ENCODE data around the gene ALLC.

Gene ALLC

DNA sequence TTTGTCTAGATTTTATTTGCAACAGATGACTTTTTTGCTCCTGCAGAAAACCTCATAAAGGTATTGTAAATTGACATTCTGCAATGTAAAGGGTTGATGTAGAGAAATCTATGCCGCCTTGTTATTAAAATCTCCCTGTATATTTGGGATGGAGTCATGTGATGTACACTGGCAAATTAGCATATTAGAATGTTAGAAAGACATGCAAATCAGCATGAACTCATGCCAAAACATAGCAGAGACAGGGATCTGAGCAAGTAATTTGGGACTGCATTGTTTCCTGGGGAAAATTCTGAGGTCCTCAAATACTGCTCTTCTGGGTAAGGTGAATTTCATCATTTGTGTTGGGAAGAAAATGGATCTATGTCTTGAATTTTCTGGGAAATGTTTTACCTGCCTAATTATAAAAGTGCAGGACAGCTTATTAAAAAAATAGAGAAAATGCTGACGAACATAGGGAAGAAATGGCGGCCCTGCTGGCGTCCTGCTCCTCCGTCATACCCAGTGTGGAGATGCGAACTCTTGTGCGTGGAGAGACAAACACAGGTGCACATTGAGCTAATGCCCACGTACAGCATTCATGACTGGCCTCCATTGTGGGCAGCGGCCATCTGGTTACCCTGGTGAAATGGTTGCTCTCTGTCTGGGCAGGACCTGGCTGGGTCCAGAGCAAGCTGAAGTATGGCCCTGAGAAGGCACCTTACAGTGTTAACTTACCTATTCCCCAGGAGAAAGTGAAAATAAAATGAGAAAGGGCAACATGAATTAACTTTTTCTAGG lies 16.3 kb downstream of the ALLC start:
- H3K4me3 ChIP-seq (ENCODE audit: low read depth in 1 of 5, low read length in 5 of 5): no peak overlapping the region
- H3K9ac ChIP-seq (ENCODE audit: low read length in 5 of 5): no peak overlapping the region
- H3K27me3 ChIP-seq (ENCODE audit: control insufficient read depth in 5 of 5, insufficient read depth in 4 of 5, low read length in 5 of 5): peaks cover 0 to 10% (median 4%) of the 10 kb centered on the region in 5 donors
- no peaks in the 10 kb centered on the region for H3K9me3 ChIP-seq (ENCODE audit: control insufficient read depth in 5 of 5, low read length in 5 of 5)
- H3K4me1 ChIP-seq (ENCODE audit: control insufficient read depth in 5 of 5, insufficient read depth in 5 of 5, low read length in 5 of 5): no peaks in the 10 kb centered on the region
- H3K27ac ChIP-seq (ENCODE audit: low read depth, low read length): no peak overlapping the region
- H3K36me3 ChIP-seq (ENCODE audit: control insufficient read depth in 5 of 5, insufficient read depth in 5 of 5, low read length in 5 of 5): no peaks in the 10 kb centered on the region

DNA sequence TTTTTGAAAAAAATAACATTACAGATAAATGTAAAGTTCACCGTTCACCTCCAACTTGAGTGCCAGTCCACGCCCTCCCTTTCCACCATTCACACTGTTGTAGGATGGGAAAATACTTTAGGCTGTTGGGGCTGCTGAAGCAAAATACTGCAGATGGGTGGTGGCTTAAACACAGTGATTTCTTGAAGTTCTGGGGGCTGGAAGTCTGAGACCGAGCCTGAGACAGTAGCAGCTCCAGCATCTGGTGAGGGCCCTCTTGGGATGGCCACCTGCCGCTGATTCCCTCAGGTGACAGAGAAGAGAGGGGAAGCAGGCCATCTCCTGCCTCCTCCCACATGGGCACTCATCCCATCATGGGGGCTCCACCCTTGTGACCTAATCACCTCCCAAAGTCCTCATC lies 17.7 kb downstream of the ALLC start:
- Histone ChIP-seq H3K36me3 (ENCODE audit: control insufficient read depth in 5 of 5, insufficient read depth in 5 of 5, low read length in 5 of 5) (no peaks in the 10 kb centered on the region), H3K27me3 (ENCODE audit: control insufficient read depth in 5 of 5, insufficient read depth in 4 of 5, low read length in 5 of 5) (peaks cover 0 to 8% (median 4%) of the 10 kb centered on the region in 5 donors), H3K27ac (ENCODE audit: low read depth, low read length) (no peak overlapping the region), H3K9me3 (ENCODE audit: control insufficient read depth in 5 of 5, low read length in 5 of 5) (no peaks in the 10 kb centered on the region), H3K4me1 (ENCODE audit: control insufficient read depth in 5 of 5, insufficient read depth in 5 of 5, low read length in 5 of 5) (no peaks in the 10 kb centered on the region), H3K4me3 (ENCODE audit: low read depth in 1 of 5, low read length in 5 of 5) (no peak overlapping the region), H3K9ac (ENCODE audit: low read length in 5 of 5) (no peak overlapping the region)

DNA sequence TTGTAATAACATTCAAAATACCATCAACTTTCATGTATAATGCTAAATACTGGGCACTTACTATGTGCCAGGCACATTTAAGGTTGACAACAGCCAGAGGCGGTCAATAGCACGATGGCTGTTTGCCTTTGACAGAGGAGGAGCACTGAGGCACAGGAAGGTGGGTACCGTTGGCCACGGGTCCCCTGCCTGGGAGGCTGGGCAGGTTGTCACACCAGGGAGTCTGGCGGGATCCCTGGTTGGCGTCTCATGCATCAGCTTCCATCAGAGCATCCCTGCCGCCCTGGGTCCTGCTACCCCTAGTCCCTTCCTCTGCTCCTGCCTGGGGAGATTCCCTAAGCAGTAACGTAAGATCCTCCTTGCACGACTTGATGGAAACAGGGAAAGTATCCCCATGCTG lies 19.4 kb downstream of the ALLC start:
- no peak overlapping the region for H3K9ac ChIP-seq (ENCODE audit: low read length in 5 of 5)
- H3K4me1 ChIP-seq (ENCODE audit: control insufficient read depth in 5 of 5, insufficient read depth in 5 of 5, low read length in 5 of 5): no peaks in the 10 kb centered on the region
- H3K9me3 ChIP-seq (ENCODE audit: control insufficient read depth in 5 of 5, low read length in 5 of 5): no peaks in the 10 kb centered on the region
- no peak overlapping the region for H3K27ac ChIP-seq (ENCODE audit: low read depth, low read length)
- H3K36me3 ChIP-seq (ENCODE audit: control insufficient read depth in 5 of 5, insufficient read depth in 5 of 5, low read length in 5 of 5): no peaks in the 10 kb centered on the region
- peaks cover 0 to 8% (median 4%) of the 10 kb centered on the region in 5 donors for H3K27me3 ChIP-seq (ENCODE audit: control insufficient read depth in 5 of 5, insufficient read depth in 4 of 5, low read length in 5 of 5)
- no peak overlapping the region for H3K4me3 ChIP-seq (ENCODE audit: low read depth in 1 of 5, low read length in 5 of 5)

DNA sequence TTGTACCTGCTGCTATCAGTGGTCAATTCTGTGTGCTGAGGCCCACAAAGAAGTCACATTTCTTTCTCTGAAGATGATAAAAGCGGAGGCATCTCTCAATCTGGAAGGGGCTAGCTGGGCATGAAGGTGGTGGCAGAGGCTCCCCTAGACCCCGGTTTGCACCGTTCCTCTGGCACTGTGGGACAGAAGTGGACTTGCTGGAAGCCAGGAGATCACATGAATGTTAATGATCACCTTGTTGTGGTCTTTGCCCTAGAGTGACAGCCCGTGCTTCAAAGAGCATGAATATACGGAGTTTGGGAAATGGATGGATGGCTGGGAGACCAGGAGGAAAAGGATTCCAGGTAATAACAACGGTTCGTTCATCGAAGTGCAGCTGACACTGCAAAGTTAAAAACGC lies 20.2 kb downstream of the ALLC start:
- Histone ChIP-seq H3K9me3 (ENCODE audit: control insufficient read depth in 5 of 5, low read length in 5 of 5) (no peaks in the 10 kb centered on the region), H3K36me3 (ENCODE audit: control insufficient read depth in 5 of 5, insufficient read depth in 5 of 5, low read length in 5 of 5) (no peaks in the 10 kb centered on the region), H3K4me3 (ENCODE audit: low read depth in 1 of 5, low read length in 5 of 5) (no peak overlapping the region), H3K27ac (ENCODE audit: low read depth, low read length) (no peak overlapping the region), H3K9ac (ENCODE audit: low read length in 5 of 5) (no peak overlapping the region), H3K4me1 (ENCODE audit: control insufficient read depth in 5 of 5, insufficient read depth in 5 of 5, low read length in 5 of 5) (no peaks in the 10 kb centered on the region), H3K27me3 (ENCODE audit: control insufficient read depth in 5 of 5, insufficient read depth in 4 of 5, low read length in 5 of 5) (peaks cover 0 to 4% (median 2%) of the 10 kb centered on the region in 5 donors)

DNA sequence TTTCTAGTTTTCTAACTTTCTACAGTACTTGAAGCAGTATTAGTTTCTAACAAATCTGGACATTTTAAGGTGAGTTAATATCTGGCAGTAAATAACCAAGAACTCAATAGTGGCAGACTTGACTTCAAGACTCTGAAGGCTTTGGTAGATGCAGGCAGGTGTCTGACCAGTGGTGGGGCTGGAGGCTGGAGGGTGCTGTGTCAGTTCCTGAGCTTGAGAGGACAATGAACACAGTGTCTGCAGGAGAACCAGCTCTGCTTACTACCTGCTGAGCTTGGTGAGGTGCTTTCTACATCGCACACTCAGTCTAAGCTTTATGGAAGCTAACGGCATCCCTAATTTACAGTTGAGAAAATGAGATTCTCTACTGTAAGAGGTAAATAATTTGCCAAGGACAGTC lies 21.2 kb downstream of the ALLC start:
- Histone ChIP-seq H3K27ac (ENCODE audit: low read depth, low read length) (no peak overlapping the region), H3K27me3 (ENCODE audit: control insufficient read depth in 5 of 5, insufficient read depth in 4 of 5, low read length in 5 of 5) (peaks cover 0 to 4% (median 0%) of the 10 kb centered on the region in 5 donors), H3K9ac (ENCODE audit: low read length in 5 of 5) (no peak overlapping the region), H3K9me3 (ENCODE audit: control insufficient read depth in 5 of 5, low read length in 5 of 5) (no peaks in the 10 kb centered on the region), H3K4me1 (ENCODE audit: control insufficient read depth in 5 of 5, insufficient read depth in 5 of 5, low read length in 5 of 5) (no peaks in the 10 kb centered on the region), H3K4me3 (ENCODE audit: low read depth in 1 of 5, low read length in 5 of 5) (no peak overlapping the region), H3K36me3 (ENCODE audit: control insufficient read depth in 5 of 5, insufficient read depth in 5 of 5, low read length in 5 of 5) (no peaks in the 10 kb centered on the region)

DNA sequence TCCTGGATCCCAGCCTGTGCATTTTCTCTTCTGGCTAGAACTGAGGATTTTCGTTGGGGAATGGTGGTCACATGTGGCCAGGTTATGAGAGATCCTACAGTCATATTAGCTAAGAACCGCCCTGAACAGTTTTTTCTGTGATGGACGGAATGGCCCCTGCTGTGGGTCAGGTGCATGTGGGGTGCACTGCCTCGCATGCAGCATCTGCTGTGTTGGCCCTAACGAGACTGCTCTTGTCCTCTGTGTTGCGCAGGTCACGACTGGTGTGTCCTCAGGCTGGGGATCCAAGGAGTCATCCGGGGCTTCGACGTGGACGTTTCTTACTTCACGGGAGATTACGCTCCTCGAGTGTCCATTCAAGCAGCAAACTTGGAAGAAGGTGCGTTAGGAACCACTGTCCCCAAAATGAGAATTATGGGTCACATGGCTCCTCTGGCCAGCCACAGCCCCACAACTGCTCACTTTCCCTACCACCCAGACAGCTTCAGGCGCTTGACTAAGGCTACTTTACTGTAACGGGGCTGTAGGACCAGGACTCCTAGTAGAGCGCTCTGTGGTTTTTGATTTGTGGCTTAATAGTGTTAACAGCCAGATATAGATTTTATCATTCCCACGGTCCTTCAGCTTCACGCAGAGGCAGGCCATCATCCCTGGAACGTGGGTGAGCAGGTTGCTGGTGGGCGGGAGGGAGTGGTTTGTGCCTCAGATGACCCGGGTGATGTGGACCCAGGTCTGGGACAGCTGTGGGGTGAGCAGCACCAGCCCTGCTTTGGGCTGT lies 21.8 kb downstream of the ALLC start:
- H3K27ac ChIP-seq (ENCODE audit: low read depth, low read length): no peak overlapping the region
- H3K27me3 ChIP-seq (ENCODE audit: control insufficient read depth in 5 of 5, insufficient read depth in 4 of 5, low read length in 5 of 5): peaks cover 0 to 4% (median 0%) of the 10 kb centered on the region in 5 donors
- no peaks in the 10 kb centered on the region for H3K9me3 ChIP-seq (ENCODE audit: control insufficient read depth in 5 of 5, low read length in 5 of 5)
- no peaks in the 10 kb centered on the region for H3K4me1 ChIP-seq (ENCODE audit: control insufficient read depth in 5 of 5, insufficient read depth in 5 of 5, low read length in 5 of 5)
- H3K9ac ChIP-seq (ENCODE audit: low read length in 5 of 5): no peak overlapping the region
- no peaks in the 10 kb centered on the region for H3K36me3 ChIP-seq (ENCODE audit: control insufficient read depth in 5 of 5, insufficient read depth in 5 of 5, low read length in 5 of 5)
- no peak overlapping the region for H3K4me3 ChIP-seq (ENCODE audit: low read depth in 1 of 5, low read length in 5 of 5)

DNA sequence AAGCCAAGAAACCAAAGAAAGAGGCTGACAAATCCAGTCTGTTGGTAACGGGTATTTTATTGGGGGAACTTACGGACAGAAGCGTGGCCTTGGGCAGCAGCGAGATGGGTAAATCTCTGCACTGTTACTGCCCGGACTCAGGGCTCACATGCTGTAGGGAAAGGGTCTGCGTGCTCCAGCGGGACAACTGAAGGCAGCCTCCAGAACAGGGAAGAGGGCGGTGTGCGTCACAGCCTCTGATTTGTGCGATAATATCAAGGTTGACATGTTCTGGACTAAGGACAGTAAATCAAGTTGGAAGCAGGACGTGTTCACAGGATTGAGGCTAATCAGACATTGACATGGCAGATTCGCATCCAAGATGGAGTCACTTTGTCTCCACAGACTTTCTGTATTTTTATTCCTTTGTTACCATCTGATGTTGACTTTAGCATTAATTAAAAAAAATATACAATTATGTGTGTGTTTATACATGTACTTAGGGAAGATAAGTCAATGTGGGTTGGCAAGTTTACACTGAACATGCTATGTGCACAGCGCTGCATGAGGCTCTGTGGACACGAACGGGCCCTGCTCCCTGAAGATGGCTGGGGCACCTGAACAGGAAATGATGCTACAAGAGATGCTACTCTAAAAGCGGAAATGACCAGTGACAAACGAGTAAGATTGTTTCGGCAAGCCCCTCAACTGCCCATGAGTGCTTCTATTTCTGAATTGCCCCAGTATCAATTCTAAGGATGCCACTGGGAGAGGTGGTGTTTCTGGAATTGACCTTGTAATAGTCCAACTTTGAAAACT lies 22.7 kb downstream of the ALLC start:
- H3K27ac ChIP-seq (ENCODE audit: low read depth, low read length): no peak overlapping the region
- H3K4me1 ChIP-seq (ENCODE audit: control insufficient read depth in 5 of 5, insufficient read depth in 5 of 5, low read length in 5 of 5): no peaks in the 10 kb centered on the region
- H3K36me3 ChIP-seq (ENCODE audit: control insufficient read depth in 5 of 5, insufficient read depth in 5 of 5, low read length in 5 of 5): no peaks in the 10 kb centered on the region
- H3K9me3 ChIP-seq (ENCODE audit: control insufficient read depth in 5 of 5, low read length in 5 of 5): no peaks in the 10 kb centered on the region
- peaks cover 0 to 4% (median 0%) of the 10 kb centered on the region in 5 donors for H3K27me3 ChIP-seq (ENCODE audit: control insufficient read depth in 5 of 5, insufficient read depth in 4 of 5, low read length in 5 of 5)
- no peak overlapping the region for H3K4me3 ChIP-seq (ENCODE audit: low read depth in 1 of 5, low read length in 5 of 5)
- H3K9ac ChIP-seq (ENCODE audit: low read length in 5 of 5): no peak overlapping the region

DNA sequence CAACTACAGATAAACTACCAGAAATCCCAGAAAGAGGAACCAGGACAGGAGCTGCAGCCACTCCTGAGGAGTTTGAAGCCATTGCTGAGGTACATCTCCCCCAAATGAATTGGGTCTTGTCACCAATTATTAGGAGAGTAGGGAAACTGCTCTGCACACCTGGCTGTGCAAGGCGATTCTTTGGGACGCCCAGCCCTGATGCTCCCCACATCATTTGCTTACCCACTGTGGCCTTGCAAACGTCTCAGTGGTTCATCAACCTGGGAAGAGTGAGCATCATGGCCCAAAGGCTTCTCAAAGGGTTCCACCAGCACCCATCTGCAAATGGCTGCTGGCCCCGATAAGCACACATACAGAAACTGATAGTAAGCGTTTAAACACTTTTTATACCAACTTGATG lies 23.6 kb downstream of the ALLC start:
- H3K27ac ChIP-seq (ENCODE audit: low read depth, low read length): no peak overlapping the region
- H3K9ac ChIP-seq (ENCODE audit: low read length in 5 of 5): no peak overlapping the region
- H3K9me3 ChIP-seq (ENCODE audit: control insufficient read depth in 5 of 5, low read length in 5 of 5): no peaks in the 10 kb centered on the region
- no peaks in the 10 kb centered on the region for H3K4me1 ChIP-seq (ENCODE audit: control insufficient read depth in 5 of 5, insufficient read depth in 5 of 5, low read length in 5 of 5)
- peaks cover 0 to 4% (median 0%) of the 10 kb centered on the region in 5 donors for H3K27me3 ChIP-seq (ENCODE audit: control insufficient read depth in 5 of 5, insufficient read depth in 4 of 5, low read length in 5 of 5)
- no peaks in the 10 kb centered on the region for H3K36me3 ChIP-seq (ENCODE audit: control insufficient read depth in 5 of 5, insufficient read depth in 5 of 5, low read length in 5 of 5)
- no peak overlapping the region for H3K4me3 ChIP-seq (ENCODE audit: low read depth in 1 of 5, low read length in 5 of 5)

DNA sequence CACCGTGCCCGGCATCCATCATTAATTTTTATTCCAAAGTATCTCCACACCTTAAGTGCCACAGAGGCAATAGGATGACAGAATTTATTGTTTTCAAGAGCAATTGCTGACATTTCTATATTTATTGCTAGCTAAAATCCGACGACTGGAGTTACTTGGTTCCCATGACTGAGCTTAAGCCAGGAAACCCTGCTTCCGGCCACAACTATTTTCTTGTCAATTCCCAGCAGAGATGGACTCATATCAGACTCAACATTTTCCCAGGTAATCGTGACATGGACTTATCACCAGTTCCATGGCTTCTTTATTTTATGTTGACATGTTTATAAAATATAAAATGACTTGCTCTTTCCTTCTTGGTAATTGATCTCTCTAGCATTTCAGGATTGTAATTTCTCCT lies 24.8 kb downstream of the ALLC start:
- Histone ChIP-seq H3K4me1 (ENCODE audit: control insufficient read depth in 5 of 5, insufficient read depth in 5 of 5, low read length in 5 of 5) (no peaks in the 10 kb centered on the region), H3K4me3 (ENCODE audit: low read depth in 1 of 5, low read length in 5 of 5) (no peak overlapping the region), H3K9me3 (ENCODE audit: control insufficient read depth in 5 of 5, low read length in 5 of 5) (no peaks in the 10 kb centered on the region), H3K27me3 (ENCODE audit: control insufficient read depth in 5 of 5, insufficient read depth in 4 of 5, low read length in 5 of 5) (peaks cover 0 to 4% (median 0%) of the 10 kb centered on the region in 5 donors), H3K36me3 (ENCODE audit: control insufficient read depth in 5 of 5, insufficient read depth in 5 of 5, low read length in 5 of 5) (no peaks in the 10 kb centered on the region), H3K27ac (ENCODE audit: low read depth, low read length) (no peak overlapping the region), H3K9ac (ENCODE audit: low read length in 5 of 5) (no peak overlapping the region)
